HG03159 (cell line): ENCODE data around the gene ZKSCAN3.
A peak's percentile ranks its signal among the peaks of the same experiment; 100 is the strongest.
"Not testable (repeated sequence)": the region's sequence is repeated elsewhere in the genome, so short reads cannot be mapped to it uniquely, and the experiment has no call there.

ENCODE experiments used
- ATAC-seq: cut with Tn5 transposase; IDR thresholded peaks from one replicate; pipeline ENCODE4 v1.9.1; 2021; ENCODE audit warnings: mild to moderate bottlenecking, moderate library complexity; ENCODE audit not compliant: unreplicated experiment

The ZKSCAN3 gene

DNA sequence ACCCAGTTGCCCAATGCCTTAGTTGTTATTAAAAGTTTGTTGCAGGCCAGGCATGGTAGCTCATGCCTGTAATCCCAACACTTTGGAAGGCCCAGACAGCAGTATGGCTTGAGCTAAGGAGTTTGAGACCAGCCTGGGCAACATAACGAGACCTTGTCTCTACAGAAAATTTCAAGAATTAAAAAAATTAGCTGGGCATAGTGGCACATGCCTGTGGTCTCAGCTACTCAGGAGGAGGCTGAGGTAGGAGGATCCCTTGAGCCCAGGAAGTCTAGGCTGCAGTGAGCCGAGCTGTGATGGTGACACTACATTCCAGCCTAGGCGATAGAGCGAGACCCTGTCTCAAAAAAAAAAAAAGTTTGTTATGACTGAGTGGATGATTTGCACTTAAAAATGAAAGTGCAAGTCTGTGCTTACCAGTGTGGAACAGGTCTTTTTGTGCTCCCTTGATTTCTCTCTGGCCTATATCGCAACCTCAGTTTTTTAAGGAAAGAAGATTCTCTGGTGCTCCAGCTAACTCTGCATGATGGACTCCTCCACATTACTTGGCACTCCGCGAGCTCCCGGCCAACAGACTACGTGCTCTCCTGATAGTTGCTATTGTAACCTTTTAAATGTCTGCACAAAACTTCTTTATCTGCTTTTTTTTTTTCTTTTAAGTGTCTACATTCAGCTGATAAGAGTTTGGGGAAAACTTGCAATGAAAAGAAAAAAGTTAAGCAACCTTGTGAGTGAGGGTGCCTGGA, 22.1 kb downstream of the ZKSCAN3 start:
- ATAC-seq = peak; percentile 54

DNA sequence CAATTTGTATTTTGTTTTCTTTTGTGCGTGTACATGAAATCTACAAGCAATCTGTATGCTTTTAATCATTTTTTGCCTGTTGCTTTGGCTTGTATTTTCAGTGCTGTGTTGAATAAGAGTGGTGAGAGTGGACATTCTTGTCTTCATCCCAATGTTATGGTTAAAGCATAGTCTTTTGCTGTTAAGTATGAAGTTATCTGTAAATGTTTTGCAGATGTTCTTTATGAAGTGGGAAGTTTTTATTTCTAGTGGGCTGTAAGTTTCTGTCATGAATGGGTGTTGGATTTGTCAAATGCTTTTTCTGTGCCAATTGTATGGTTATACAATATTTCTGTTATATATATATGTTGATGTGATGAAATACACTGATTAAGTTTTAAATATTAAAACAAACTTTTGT, 24.2 kb downstream of the ZKSCAN3 start:
- ATAC-seq = no peak

- ATAC-seq = no peak
These were observed 28.1 kb downstream of the ZKSCAN3 start for GRCh38 chr6:28377879-28378278.

GRCh38 chr6:28378644-28379043, 28.9 kb downstream of the ZKSCAN3 start:
- ATAC-seq = no peak

- ATAC-seq = no peak
These were observed 30.6 kb downstream of the ZKSCAN3 start for GRCh38 chr6:28380381-28380780.

DNA sequence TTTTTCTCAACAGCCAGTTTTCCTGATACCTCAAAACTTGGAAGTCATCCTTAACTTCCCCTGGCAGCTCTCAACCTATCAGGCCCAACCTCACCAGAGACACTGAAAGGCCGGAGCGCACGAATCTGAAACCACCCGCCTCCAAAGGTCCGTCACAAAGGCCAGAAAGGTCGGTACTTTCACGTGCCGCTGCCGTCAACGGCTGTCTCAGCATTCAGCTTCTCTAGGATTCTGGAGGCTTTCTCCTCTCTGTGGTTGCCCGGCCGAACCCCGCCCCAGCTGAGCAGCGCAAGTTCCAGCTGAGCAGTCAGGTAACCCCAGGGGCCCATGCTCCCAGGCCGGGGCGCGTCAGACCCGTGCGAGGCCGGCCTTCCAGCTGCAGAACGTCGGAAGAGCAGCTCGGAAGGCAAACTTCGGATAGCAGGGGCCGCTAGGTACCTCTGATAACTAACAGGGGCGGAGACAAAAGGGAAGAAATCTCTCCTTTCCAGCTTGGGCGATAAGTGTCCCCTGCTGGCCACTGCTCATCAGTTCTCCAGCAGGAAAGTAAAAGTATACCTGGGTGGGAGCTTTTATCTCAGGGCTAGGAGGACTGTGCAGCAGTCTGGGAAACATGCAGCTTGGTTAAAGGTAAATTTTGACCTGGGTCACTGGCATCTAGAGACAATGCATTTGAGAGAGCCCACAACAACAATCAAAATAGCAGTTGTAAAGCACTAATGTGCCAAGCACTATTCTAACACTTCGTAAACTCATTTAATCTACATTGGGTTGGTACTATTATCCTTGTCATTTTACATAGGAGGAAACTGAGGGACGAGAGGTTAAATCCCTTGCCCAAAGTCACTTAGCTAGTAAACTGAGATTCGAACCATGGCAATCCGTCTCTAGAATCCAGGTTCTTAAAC, 33.7 kb downstream of the ZKSCAN3 start:
- peak; percentile 93 for ATAC-seq

- no peak for ATAC-seq
These were observed 34.4 kb downstream of the ZKSCAN3 start for GRCh38 chr6:28384143-28384533.

- no peak for ATAC-seq
These were observed 40.9 kb downstream of the ZKSCAN3 start for GRCh38 chr6:28390688-28391087.

DNA sequence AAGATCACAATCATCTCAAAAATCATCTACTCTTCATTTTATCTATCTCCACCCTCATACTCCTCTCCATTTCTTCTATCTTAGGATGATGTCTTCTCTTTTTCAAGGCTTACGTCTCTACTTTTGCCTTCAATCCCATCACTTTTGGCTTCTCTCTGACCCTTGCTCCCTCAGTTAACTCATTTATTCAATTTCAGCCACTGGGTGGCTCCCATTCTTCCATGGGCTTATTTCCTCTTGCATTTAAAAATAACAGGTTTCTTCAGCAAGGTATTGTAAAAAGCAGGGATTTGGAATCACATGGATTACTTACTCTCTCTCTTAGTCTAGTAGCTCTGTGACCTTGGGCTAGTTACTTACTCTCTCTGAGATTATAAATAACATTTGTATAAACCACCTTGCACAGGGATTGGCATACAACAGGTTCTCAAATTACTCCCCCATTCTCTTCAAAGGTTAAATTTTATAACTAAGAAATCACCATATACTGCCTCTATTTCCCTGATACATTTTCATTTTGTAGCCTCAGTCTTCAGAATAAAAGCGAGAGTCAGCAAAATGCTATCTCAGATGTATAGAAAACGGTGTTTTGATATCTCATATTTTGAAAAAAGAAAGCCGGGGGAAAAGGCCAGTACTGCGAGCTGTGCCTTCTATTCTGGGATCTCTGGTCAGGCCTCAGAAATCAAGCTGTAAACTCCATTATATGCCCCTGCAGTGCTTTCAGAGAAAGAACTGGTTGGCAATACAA, 44.3 kb downstream of the ZKSCAN3 start:
- no peak for ATAC-seq

GRCh38 chr6:28395918-28396317, 46.2 kb downstream of the ZKSCAN3 start:
- ATAC-seq = no peak

GRCh38 chr6:28399350-28400121, 49.8 kb downstream of the ZKSCAN3 start, which contains the start of gene ZSCAN12:
Gene ZSCAN12, minus strand, starts transcription at chr6:28399747. Its CDS starts 1,342 bp downstream, at chr6:28398405.
- peak; percentile 86 for ATAC-seq

GRCh38 chr6:28400122-28400451, 50.3 kb downstream of the ZKSCAN3 start:
- no peak for ATAC-seq

DNA sequence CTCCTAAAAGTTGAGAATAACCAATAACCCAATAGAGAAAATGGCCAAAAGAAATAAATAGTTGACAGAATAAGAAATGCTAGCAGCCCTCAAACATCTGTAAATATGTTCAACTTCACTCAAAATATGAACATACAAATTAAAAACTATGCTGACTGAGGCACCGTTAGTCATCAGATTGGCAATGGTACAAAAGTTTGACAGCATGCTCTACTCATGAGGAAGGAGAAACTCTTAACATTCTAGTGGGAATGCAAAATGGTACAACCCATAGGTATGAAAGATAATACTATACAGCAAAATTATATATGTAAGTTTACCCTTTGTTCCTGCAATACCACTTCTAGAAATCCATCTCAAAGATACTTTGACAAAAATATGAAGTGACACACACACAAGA, 51.4 kb downstream of the ZKSCAN3 start:
- no peak for ATAC-seq

- no peak for ATAC-seq
These were observed 52.5 kb downstream of the ZKSCAN3 start for GRCh38 chr6:28402197-28402596.

DNA sequence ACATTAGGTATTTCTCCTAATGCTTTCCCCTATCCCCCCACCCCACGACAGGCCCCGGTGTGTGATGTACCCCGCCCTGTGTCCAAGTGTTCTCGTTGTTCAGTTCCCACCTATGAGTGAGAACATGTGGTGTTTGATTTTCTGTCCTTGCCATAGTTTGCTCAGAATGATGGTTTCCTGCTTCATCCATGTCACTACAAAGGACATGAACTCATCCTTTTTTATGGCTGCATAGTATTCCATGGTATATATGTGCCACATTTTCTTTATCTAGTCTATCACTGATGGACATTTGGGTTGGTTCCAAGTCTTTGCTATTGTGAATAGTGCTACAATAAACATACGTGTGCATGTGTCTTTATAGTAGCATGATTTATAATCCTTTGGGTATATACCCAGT, 54.2 kb downstream of the ZKSCAN3 start:
- not testable (repeated sequence) for ATAC-seq

DNA sequence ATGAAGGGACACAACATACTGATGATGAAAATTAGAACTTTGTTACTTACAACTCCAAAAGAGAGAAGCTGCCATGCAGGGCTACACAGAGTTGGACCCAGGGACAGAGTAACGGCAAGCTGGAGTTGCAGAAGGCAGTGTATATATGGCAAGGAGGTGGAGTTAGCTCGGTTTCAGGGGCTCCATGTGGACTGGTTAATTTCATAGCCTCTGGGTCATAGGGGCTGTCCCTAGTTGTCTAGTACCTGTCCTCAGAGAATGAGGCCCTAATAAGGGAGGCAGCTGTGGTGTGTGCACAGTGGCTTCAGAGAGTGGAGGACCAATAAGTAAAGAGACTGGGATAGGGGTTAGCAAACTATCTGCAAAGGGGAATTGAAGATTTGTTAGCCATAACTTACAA, 57.7 kb downstream of the ZKSCAN3 start:
- no peak for ATAC-seq

DNA sequence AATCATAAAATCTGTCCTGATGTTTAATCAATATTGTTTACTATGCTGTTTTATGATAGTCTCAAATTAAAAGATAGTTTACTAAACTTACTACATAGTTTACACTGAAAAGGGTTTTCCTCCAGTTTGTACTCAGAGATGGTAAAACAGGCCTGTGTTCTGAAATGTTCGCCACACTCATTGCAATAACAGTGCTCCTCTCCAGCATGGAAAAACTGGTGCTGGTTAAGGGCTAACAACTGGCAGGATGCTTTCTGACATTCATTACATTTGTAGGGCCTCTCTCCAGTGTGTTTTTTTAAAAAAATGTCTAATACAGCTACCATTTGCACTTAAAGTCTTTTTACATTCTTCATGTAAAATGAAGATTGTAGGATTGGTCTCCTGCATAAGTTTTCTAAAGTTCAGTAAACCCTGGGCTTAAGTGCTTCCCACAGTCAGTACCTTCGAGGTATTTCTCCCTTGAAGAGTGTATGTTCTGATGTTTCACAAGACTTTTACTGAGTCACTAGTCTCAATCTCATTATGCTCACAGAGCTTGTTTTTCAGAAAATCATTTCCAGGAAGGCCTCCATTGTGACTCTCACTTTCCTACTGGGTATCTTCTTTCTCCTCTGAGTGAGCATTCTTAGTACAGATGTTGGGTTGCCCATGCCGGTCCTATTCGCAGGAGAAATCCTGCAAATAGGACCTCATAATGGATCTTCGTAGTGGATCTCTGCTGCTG, 58.5 kb downstream of the ZKSCAN3 start:
- no peak for ATAC-seq

DNA sequence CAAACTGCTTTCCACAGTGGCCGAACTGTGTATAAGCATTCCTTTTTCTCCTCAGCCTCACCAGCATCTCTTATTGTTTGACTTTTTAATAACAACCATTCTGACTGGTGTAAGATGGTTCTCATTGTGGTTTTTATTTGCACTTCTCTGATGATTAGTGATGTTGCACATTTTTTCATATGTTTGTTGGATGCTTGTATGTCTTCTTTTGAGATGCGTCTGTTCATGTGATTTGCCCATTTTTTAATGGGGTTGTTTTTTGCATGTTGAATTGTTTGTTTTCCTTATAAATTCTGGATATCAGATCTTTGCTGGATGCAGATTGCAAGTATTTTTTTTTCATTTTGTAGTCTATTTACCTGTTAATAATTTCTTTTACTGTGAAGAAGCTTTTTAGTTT, 61.0 kb downstream of the ZKSCAN3 start:
- ATAC-seq = no peak

DNA sequence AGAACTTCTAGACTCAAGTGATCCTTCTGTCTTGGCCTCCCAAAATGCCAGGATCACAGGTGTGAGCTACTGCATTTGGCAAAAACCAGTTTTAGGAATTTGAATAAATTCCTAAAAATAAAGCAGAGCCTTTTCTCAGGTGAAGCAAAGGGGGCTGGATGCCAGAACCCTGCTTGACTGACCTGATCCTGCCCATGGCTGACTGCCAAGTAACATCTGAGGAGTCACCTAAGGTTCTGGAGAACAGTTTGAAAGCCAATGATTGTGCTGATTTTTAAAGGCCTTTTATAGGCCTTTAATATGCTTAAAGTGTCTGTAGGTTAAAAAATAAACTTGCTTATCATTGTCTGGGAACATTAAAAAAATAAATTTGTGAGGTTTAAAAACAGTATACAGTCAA, 63.9 kb downstream of the ZKSCAN3 start:
- no peak for ATAC-seq
